Anterior cingulate cortex (tissue), 58 donors: ENCODE data around the gene CLEC7A.
A peak's percentile ranks its signal among the peaks of the same experiment; 100 is the strongest.

ENCODE experiments used
- DNase-seq, 58 donors: peaks; one replicate each; lab custom pipeline; 2025; lab: John Stamatoyannopoulos, UW

The CLEC7A gene

GRCh38 chr12:10097521-10097920 lies 32.5 kb downstream of the CLEC7A start:
- no peak for DNase-seq

GRCh38 chr12:10095971-10096370 lies 34.0 kb downstream of the CLEC7A start:
- DNase-seq = no peak

- no peak for DNase-seq
Measured at GRCh38 chr12:10094646-10095395, 35.2 kb downstream of the CLEC7A start.

GRCh38 chr12:10088955-10089900 lies 40.8 kb downstream of the CLEC7A start:
- no peak for DNase-seq

GRCh38 chr12:10088031-10088430 lies 42.0 kb downstream of the CLEC7A start:
- no peak for DNase-seq

GRCh38 chr12:10086387-10086786 lies 43.6 kb downstream of the CLEC7A start:
- no peak for DNase-seq

GRCh38 chr12:10084733-10085132 lies 45.3 kb downstream of the CLEC7A start:
- DNase-seq = no peak

- no peak for DNase-seq
Measured at GRCh38 chr12:10082117-10082874, 47.7 kb downstream of the CLEC7A start.

- no peak for DNase-seq
Measured at GRCh38 chr12:10075451-10075850, 54.5 kb downstream of the CLEC7A start.

- DNase-seq = no peak
Measured at GRCh38 chr12:10073261-10073660, 56.7 kb downstream of the CLEC7A start.

- no peak for DNase-seq
Measured at GRCh38 chr12:10072131-10072530, 57.9 kb downstream of the CLEC7A start.

GRCh38 chr12:10070380-10070779 lies 59.6 kb downstream of the CLEC7A start:
- DNase-seq = no peak

GRCh38 chr12:10069976-10070375 lies 60.0 kb downstream of the CLEC7A start:
- DNase-seq = no peak

GRCh38 chr12:10069099-10069498 lies 60.9 kb downstream of the CLEC7A start:
- DNase-seq = no peak

- no peak for DNase-seq
Measured at GRCh38 chr12:10068644-10069043, 61.4 kb downstream of the CLEC7A start.

GRCh38 chr12:10067942-10068341 lies 62.1 kb downstream of the CLEC7A start:
- DNase-seq = peak in 1 of 58 donors; percentile 2

GRCh38 chr12:10067264-10067663 lies 62.7 kb downstream of the CLEC7A start:
- DNase-seq = no peak
